GM21528 (cell line): Measurements from ENCODE around the gene PPP2R3A.
"Not testable (repeated sequence)": the region's sequence is repeated elsewhere in the genome, so short reads cannot be mapped to it uniquely, and the experiment has no call there.

ENCODE experiments used
- ATAC-seq: cut with Tn5 transposase; IDR thresholded peaks from one replicate; pipeline ENCODE4 v1.9.1; 2021; ENCODE audit warnings: mild to moderate bottlenecking, moderate library complexity; ENCODE audit not compliant: unreplicated experiment, low FRiP score

Gene PPP2R3A

DNA sequence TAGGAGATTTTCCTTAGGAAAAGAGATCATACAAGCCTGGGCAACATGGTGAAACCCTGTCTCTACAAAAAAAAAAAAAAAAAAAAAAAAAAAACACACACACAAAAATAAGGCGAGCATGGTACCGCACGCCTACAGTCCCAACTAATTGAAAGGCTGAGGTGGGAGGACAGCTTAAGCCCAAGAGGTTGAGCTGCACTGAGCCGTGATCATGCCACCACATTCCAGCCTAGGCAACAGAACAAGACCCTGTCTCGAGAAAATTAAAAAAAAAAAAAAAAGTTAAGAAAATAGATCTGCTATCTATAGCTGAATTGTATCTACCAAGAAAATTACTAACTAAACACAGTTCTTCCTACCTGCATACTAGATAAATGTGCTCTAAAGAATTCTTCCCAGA is 223.5 kb downstream of the PPP2R3A start:
- no peak for ATAC-seq

DNA sequence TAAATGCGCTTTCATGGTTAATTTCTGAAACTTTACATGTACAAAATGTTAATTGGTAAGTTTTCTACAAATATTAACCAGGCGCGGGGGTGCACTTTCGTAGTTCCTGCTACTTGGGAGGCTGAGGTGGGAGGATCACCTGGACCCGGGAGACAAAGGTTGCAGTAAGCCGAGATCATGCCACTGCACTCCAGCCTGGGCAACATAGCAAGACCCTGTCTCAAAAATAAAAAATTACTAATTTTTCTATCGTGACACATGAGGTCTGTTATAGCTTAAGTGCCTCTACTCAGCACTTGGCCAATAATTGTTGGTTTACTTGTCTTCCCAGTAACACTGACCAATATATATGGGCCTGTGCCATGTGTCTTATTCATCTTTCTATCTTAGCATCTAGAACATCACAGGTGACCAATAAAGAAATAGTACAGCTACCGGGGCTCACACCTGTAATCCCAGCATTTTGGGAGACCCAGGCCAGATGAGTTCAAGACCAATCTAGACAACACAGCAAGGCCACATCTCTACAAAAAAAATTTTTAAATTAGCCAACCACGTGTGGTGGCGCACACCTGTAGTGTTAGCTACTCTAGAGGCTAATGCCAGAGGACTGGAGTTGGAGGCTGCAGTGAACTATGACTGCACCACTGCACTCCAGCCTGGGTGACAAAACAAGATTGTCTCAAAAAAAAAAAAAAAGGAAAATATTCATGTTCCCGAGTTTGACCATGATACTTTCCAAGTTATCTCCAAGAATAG is 224.5 kb downstream of the PPP2R3A start:
- ATAC-seq, result no peak

DNA sequence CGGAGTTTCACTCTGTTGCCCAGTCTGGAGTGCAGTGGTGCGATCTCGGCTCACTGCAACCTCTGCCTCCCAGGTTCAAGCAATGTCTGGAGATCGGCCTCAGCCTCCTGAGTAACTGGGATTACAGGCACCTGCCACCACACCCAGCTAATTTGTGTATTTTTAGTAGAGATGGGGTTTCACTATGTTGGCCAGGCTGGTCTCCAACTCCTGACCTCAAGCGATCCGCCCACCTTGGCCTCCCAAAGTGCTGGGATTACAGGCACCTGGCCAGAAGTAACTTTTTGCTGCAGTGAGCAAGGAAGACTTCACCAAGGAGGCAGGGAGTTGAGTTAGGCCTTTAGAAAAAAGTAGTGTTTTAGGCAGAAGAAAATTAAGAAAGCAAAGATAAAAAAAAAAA is 226.7 kb downstream of the PPP2R3A start:
- not testable (repeated sequence) for ATAC-seq

DNA sequence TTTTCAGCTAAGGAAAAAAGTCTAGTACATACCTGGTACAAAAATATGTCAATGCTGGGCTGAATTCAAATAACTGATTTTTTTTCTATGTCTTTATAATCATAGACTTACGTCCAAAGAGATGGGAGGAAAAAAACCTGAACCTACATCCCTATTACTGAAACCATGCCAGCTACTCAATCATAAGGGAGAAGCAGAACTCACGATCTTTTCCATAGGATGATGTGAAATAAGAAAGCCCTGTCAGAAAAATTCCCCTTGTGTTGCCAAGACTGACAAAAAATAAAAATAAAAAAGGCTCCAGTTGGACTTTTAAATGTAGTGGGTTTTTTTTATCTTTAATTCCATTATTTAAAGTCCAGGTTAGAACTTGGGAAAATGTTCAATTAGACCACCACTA is 227.3 kb downstream of the PPP2R3A start:
- ATAC-seq, result no peak

DNA sequence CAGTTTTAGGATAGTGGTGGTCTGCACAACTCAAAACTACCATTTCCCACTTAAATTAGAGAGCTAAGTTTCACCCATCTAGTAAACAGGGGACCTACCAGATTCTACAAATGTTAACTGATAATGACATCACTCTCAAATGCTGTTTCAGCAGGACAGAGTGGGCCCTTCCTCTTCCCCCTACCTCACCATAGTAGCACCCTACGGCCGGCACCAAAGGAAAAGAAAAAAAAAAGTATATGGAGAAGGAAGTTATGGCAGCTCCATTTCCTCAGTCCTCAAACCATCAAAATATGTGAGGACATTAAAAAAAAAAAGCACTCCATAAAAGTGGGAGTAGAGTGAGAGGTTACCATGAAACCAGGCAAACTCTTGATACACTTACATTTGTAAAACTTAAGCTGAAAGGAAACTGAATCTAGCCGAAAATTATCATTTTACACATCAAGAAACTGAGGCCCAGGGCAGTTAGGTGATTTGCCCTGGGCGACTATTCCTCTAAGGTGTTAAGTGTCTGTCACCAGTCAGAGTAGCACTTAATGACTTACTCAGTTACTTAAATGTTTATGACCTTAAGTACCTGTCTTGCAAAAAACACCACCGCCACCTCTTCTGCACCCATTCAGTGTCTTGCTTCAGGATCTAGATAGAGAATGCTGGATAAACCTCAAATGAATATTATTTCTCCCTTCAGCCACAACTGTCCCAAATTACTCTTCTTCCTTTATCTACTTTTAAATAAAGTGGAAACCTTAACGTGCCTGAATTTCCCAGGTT is 227.9 kb downstream of the PPP2R3A start:
- no peak for ATAC-seq

DNA sequence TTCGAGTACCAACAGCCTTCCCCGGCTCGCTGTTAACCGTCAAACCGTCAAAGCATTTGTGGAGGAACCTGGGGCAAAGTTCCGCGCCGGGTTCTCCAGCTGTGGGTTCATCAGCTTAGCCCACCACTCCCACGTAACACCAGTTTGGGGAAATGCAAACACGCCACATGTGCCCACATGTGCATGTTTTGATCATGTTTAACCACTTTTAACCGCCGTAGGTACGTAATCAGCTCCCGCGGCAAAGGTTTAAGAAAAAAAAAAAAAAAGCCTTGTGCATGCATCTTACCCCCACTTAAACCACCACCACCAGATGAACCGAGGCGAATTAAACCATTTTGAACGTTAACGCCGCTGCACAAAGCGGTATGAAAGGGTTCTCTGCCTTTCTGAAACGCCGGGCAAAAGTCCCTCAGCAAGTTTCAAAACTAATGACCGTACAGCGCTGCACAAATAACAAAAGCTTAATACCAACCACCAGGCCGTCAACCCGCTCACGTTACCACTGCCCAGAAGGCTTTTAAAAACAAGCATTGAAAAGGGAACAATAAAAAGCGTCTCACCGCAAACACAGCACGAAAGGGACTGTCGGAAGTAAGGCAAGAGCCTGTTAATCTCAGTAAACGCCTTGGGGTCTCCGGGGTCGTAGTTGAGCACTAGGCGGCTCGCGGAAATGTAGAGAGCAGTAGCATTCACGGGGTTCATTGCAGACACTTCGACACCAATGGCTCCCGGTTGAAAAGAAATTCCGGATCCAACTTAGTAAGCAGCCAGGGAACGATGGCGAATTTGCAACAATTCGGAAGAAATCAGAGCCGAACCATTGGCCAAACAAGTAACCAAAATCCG is 229.1 kb downstream of the PPP2R3A start:
- no peak for ATAC-seq

DNA sequence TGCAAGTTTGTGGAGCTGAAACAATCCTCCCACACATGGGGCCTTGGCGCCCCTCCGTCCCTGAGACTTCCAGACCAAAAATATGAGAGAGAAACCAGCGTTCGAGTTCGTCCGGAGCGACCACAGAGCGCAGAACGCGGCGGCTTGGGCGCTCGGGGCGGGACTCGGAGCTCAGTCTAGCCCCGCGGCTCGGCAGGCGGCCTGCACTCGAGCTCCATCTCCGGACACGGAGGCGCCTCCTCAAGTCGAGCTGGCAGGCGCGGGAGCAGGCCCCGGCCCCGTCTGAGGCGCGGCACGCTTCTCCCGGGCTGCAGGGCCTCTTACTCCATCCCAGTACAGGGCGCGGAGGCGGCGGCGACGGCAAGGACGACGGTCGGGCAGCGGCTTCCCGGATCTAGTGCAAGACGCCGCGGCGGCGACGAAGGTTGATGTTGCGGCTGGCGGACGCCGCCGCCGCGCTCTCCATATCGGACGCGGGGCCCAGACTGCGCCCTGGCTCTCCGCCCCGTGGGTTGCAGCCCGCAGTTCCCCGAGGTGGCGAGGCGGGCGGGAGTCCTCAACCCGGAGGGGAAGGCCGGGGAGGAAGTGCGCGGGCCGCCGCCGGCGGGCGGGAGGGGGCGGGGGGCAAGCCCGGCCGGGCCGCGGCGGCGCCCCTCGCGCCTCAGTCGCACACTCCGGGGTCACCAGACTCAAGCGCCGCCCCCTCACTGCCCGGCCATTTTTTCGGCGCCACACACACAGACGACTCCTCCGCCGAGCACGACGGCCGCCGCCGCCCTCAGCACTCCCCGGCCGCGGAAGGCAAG is 229.9 kb downstream of the PPP2R3A start:
- ATAC-seq, result peak; percentile 47

DNA sequence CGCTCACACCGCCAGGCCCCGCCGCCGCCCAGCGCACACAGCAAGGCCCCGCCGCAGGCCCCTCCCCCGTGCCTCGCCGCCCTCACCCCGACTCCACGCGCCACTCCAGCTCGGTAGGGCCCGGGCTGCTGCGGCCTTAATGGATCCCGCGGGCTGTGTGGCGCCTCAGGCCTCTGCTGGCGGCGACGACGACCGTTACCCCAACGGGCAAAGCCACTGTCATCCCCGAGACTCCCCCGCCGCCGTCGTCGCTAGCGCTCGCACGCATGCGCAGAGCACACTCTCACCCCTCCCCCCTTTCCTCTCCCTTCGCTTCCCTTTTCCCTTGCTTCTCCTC is 230.5 kb downstream of the PPP2R3A start, which contains the start of gene MSL2:
Gene MSL2 (minus strand): TSS at position 272 of the 337 bp plus-strand sequence. CDS start 1,222 bp downstream, outside the sequence.
- ATAC-seq, result no peak

DNA sequence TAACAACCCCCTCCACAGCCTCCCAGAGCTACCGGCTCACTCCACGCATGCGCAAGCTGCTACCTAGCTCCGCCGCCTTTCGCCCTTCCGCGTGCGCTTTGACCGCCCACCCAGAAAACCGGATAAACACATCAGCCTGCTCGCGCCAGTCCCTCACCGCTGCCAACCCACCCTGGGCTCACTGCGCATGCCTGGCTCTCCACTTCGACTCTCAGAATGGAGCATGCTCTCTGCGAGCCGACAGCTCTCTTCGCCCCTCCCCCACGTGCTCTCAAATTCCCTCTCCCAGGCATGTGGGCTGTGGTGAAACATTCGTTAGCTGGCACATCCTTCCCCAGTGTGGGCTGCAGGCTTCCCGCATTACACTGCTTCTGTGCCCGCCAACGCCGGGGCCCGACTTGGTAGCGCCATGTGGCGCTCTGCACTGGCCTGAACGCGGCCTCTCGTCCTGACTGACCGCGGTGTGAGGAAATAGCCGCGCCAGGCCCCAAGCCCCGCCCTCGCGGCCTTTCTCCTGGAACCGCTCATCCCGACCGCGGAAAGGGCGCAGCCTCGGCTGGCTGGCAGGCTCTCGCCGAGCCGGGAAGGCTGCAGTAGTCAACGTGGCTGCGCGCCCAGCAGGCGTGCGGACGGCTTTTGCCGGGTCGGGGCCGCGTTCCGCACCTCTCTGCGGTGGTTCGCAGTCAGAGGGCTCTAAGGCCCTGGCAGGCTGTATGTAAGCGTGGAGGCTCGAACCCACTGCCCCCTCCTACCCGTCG is 231.1 kb downstream of the PPP2R3A start:
- ATAC-seq, result peak; percentile 67

DNA sequence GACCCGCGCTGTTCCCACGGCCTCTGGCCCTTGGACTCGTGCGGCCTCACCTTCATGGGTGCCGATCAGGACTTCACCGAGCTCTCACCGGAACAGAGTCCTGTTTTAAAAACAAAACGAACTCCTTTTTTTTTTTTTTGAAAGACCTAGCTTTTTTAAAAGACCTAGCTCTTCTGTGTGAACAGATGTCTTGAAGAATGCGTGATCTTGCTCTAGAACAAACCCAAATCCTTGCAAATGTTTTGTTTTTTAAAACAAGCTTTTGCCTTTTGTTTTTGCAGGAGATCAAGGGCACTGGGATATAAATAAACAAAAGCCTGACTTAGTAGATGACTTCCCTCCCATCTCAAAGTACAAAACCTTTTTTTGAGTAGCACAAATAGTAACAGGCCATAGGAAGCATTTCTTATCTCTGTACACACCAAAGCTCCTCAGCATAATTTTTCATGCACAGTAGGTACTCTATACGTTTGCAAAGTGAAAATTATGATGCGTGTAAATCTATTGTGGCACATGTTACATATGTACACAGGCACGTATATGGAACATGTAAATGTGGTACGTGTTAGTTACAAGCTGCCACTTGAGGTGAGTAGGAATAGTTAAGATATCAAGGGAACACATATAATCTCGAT is 231.7 kb downstream of the PPP2R3A start:
- ATAC-seq, result no peak
